ENCODE results near the gene CHRNA1.
"Not testable (repeated sequence)": the region's sequence is repeated elsewhere in the genome, so short reads cannot be mapped to it uniquely, and the experiment has no call there.

Gene CHRNA1

DNA sequence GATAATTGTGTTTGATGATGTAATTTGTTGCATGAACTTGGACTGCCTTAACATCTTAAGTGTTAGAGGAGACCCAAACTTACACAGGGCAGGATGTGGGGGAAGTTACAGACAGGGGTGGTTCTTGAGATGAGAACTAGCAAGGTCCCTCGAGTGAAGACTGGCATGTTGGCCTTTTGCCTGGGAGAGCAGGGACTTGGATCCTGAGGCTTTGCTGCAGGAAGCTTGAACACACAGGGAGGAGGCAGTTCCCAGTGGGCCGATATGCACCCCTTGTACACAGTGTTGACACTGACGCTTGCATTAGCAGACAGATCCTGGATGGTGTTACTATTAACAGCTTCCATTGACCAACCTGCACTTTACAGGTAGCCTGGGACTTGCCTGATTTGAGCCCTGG is 47.5 kb downstream of the CHRNA1 start:
- no peak for DNase-seq (ENCODE audit: low spot score)

DNA sequence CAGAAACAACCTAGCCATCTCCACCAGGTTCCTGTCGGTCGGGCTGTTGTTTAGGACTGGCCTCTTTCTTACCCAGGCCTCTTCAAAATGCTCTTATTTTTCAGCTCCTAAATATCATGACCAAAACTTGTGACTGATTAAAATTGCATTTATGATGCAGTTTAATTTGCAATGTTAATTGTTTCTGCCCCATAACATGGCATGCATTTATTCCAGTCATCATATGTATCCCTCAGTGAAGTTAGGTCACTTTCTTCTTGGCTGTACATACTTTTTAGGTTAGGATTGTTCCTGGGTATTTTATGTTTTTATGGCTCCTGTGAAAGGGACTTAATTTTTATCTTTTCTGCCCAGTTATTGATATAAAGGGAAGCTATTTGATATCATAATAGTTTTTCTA is 50.6 kb downstream of the CHRNA1 start:
- DNase-seq (ENCODE audit: low spot score) = no peak

DNA sequence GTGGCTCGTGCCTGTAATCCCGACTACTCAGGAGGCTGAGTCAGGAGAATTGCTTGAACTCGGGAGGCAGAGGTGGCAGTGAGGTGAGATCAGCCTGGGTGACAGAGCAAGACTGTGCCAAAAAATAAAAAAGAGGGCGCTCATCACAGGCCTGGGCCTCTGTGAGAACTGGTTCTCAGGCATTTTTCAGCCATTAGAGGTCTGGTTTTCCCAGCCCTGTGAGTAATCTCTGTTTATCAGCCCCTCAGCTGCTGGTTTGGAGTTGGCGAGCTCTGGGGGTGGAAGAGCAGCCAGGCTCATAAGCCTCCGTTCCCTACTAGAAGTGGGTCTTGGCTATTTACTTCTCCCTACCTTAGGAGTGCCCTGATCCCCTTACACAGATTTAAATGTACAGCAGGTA is 53.1 kb downstream of the CHRNA1 start:
- no peak for DNase-seq (ENCODE audit: low spot score)

DNA sequence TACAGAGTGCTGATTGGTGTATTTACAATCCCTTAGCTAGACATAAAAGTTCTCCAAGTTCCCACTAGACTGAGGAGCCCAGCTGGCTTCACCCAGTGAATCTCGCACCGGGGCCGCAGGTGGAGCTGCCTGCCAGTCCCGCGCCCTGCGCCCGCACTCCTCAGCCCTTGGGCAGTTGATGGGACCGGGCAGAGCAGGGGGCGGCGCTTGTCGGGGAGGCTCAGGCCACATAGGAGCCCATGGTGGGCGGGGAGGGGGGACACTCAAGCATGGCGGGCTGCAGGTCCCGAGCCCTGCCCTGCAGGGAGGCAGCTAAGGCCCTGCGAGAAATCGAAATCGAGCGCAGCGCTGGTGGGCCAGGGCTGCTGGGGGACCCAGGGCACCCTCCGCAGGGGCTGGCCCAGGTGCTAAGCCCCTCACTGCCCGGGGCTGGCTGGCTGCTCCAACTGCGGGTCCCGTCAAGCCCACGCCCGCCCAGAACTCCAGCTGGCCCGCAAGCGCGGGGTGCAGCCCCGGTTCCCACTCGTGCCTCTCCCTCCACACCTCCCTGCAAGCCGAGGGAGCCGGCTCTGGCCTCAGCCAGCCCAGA is 54.8 kb downstream of the CHRNA1 start:
- not testable (repeated sequence) for DNase-seq (ENCODE audit: low spot score)

- DNase-seq (ENCODE audit: low spot score) = no peak
These were observed 55.6 kb downstream of the CHRNA1 start for GRCh38 chr2:174708713-174709112.

GRCh38 chr2:174705321-174705720 is 59.0 kb downstream of the CHRNA1 start:
- no peak for DNase-seq (ENCODE audit: low spot score)

DNA sequence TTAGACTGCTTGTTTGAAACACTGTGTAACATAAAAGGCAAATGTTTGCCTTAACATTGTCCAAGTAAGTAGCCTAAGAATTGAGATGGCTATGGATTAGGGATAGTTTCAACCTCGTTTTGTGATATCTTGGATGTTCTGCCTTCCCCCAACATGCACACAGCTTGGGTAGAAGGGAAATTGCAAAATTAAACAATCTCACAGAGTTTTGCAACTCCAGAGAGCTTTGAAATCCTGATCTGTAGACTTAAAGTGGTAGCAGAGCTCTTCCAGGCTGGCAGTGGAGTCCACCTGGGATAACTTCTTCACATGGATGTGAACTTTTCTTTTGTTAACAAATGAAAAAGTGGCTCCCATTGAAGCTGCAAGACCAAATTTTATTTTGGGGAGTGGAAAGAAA is 59.6 kb downstream of the CHRNA1 start:
- no peak for DNase-seq (ENCODE audit: low spot score)

GRCh38 chr2:174704061-174704460 is 60.2 kb downstream of the CHRNA1 start:
- no peak for DNase-seq (ENCODE audit: low spot score)

- DNase-seq (ENCODE audit: low spot score) = no peak
These were observed 60.8 kb downstream of the CHRNA1 start for GRCh38 chr2:174703430-174703829.

GRCh38 chr2:174702541-174702940 is 61.7 kb downstream of the CHRNA1 start:
- no peak for DNase-seq (ENCODE audit: low spot score)

GRCh38 chr2:174699993-174700766 is 64.1 kb downstream of the CHRNA1 start:
- DNase-seq (ENCODE audit: low spot score) = peak; percentile 47

Measured in D341Med (cell line).